GM10248 (cell line): ENCODE results near the gene AP2A2.

Experiments
- CTCF ChIA-PET: fragments of 300-600 bp; sonication (Branson Sonifier 250); formaldehyde crosslinking; extraction: SDS; loops from one replicate; lab custom pipeline; 2021; ENCODE audit warnings: antibody characterized with exemption; lab: Yijun Ruan, JAX
- POLR2A ChIA-PET: fragments of 350-650 bp; sonication (Branson Sonifier 250); formaldehyde crosslinking; extraction: SDS; loops from one replicate; lab custom pipeline; 2020; ENCODE audit warnings: antibody characterized with exemption; lab: Yijun Ruan, JAX
- DNase-seq: peaks from one replicate; pipeline ENCODE4 v3.0.0; 2012; ENCODE audit errors: extremely low spot score
- TF ChIP-seq, protein P1 (sequence below): IDR thresholded peaks from 2 replicates; pipeline ENCODE4 v1.5.1; 2012; ENCODE audit warnings: mild to moderate bottlenecking, low read depth; ENCODE audit errors: extremely low read depth, missing control alignments, control extremely low read depth

Gene AP2A2

DNA sequence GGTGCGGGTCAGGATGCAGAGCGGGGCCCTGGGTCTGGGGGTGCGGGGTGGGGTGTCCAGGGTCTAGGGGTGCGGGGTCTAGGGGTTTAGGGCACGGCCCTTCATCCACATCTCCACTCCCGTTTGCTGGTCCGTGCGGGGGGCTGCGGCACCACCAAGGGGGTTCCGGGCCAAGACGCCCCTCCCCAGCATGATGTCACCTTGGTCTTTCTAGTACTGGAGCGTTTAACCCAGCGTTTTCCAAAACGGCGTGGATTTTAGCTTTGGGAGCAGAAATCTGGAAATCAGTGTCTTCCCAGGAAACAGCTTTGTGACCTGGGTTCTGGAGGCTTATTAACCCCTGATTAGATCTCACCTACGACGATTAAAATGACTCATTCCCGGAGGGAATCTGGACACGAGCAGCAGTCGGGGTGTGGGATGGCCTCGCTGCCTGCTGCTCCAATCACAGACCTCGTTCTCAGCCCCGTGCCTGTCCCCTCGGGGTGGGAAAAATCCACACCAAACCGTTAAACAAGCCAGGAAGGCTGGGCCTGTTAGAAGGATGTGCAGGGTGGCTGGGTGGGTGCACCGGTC lies 759 bp downstream of the AP2A2 start:
- TF ChIP-seq, protein P1, sequence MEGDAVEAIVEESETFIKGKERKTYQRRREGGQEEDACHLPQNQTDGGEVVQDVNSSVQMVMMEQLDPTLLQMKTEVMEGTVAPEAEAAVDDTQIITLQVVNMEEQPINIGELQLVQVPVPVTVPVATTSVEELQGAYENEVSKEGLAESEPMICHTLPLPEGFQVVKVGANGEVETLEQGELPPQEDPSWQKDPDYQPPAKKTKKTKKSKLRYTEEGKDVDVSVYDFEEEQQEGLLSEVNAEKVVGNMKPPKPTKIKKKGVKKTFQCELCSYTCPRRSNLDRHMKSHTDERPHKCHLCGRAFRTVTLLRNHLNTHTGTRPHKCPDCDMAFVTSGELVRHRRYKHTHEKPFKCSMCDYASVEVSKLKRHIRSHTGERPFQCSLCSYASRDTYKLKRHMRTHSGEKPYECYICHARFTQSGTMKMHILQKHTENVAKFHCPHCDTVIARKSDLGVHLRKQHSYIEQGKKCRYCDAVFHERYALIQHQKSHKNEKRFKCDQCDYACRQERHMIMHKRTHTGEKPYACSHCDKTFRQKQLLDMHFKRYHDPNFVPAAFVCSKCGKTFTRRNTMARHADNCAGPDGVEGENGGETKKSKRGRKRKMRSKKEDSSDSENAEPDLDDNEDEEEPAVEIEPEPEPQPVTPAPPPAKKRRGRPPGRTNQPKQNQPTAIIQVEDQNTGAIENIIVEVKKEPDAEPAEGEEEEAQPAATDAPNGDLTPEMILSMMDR = no peak
- CTCF ChIA-PET = interaction anchor here (1.7 to 3.4 kb wide), 2 partner anchors 14 to 124 kb away, joined by 6 to 9 read pairs; no protein-coding TSS in a partner anchor
- POLR2A ChIA-PET = no interaction called here
- no peak for DNase-seq

- ChIA-PET POLR2A (interaction anchor here (0.6 kb wide), 1 partner anchor 52 kb away, joined by 3 read pairs; no protein-coding TSS in a partner anchor), CTCF (interaction anchor here (1.3 to 1.7 kb wide), 2 partner anchors 80 to 123 kb away, joined by 3 to 6 read pairs; no protein-coding TSS in a partner anchor)
- TF ChIP-seq, protein P1 = no peak
- DNase-seq = no peak
Measured at GRCh38 chr11:927871-928270, 2.2 kb downstream of the AP2A2 start.

- POLR2A ChIA-PET = no interaction called here
- TF ChIP-seq, protein P1 = no peak
- CTCF ChIA-PET = interaction anchor here (1.1 to 1.8 kb wide), 3 partner anchors 80 to 122 kb away, joined by 3 to 4 read pairs (median 4); no protein-coding TSS in a partner anchor
- no peak for DNase-seq
Measured at GRCh38 chr11:928786-929185, 3.1 kb downstream of the AP2A2 start.

- CTCF ChIA-PET = interaction anchor here (1.1 to 1.8 kb wide), 2 partner anchors 81 to 121 kb away, joined by 4 read pairs; no protein-coding TSS in a partner anchor
- POLR2A ChIA-PET = no interaction called here
Measured at GRCh38 chr11:929405-929804, 3.7 kb downstream of the AP2A2 start.

GRCh38 chr11:931385-931784 lies 5.7 kb downstream of the AP2A2 start:
- CTCF ChIA-PET = no interaction called here
- TF ChIP-seq, protein P1 = no peak
- POLR2A ChIA-PET = no interaction called here
- no peak for DNase-seq

More at GRCh38 chr11:929405-929804, 3.7 kb downstream of the AP2A2 start:
- TF ChIP-seq, protein P1 = no peak
- no peak for DNase-seq

DNA sequence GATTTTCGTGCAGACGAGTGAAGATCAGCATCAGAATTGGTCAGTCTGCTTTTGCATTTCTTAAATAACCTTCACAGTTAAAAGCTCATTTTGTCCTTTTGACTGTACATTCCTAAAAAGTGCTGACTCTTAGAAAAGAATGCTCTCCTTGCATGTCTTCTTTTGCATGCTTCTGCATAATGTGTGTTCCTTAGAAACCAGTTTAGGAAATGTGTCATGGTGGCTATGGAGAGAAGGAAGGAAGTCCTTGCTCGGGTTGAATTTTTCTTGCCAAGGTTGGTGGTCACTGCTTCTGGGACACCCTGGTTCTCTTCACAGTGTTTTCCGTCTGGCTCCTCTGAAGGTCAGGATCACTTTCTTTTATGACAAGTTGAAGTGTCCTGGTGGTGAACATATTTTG lies 6.8 kb downstream of the AP2A2 start:
- POLR2A ChIA-PET = no interaction called here
- TF ChIP-seq, protein P1 = no peak
- no peak for DNase-seq
- CTCF ChIA-PET = interaction anchor here (1.3 kb wide), 1 partner anchor 63 kb away, joined by 3 read pairs; no protein-coding TSS in a partner anchor
